Suprapubic skin (tissue), 4 donors: ENCODE results near the gene VEGFA. TPM values are rescaled to one million over a fixed set of nuclear protein-coding genes. Genes with fewer than 3 reads are reported as not detected.

Experiments used
- DNase-seq, 2 donors: peaks; one replicate each; pipeline ENCODE4 v3.0.0-alpha.2; 2019; ENCODE audit warnings: low spot score in 2 of 2
- H3K27ac ChIP-seq: fragments of 200-600 bp; sonication (generic); one replicate; pipeline ENCODE4 v1.5.1; 2019
- H3K27me3 ChIP-seq: fragments of 200-600 bp; sonication (generic); one replicate; pipeline ENCODE4 v1.5.1; 2019
- H3K36me3 ChIP-seq: fragments of 200-600 bp; sonication (generic); one replicate; pipeline ENCODE4 v1.5.1; 2019
- H3K4me1 ChIP-seq: fragments of 200-600 bp; sonication (generic); one replicate; pipeline ENCODE4 v1.5.1; 2019
- H3K4me3 ChIP-seq: fragments of 200-600 bp; sonication (generic); one replicate; pipeline ENCODE4 v1.5.1; 2019; ENCODE audit warnings: mild to moderate bottlenecking
- H3K9me3 ChIP-seq: fragments of 200-600 bp; sonication (generic); one replicate; pipeline ENCODE4 v1.5.1; 2019
- EP300 ChIP-seq: sonication (generic); formaldehyde crosslinking; IDR thresholded peaks from one replicate; pipeline ENCODE4 v1.6.1; 2017; ENCODE audit warnings: antibody characterized with exemption
- POLR2A ChIP-seq, 2 donors: fragments of 450-650 bp; IDR thresholded peaks; one replicate each; pipeline ENCODE4 v1.6.1; 2017; ENCODE audit warnings: antibody characterized with exemption in 2 of 2, mild to moderate bottlenecking in 2 of 2, moderate library complexity in 2 of 2
- POLR2AphosphoS5 ChIP-seq, 3 donors: sonication (generic); formaldehyde crosslinking; IDR thresholded peaks; one replicate each; pipeline ENCODE4 v1.6.1; 2017; ENCODE audit warnings: antibody characterized with exemption in 3 of 3
- WGBS: methylation state at CpG from one replicate; pipeline ENCODE4 v1.1.5; 2018; 5-methylcytosine and 5-hydroxymethylcytosine counted together
- total RNA-seq, 4 donors: library from RNA; depleted of rRNA; stranded (reverse); fragments of >200 nt; gene quantifications; one replicate each; pipeline ENCODE4 v1.1.0, GENCODE V29; 2016
- TF ChIP-seq, protein P1 (sequence below), 2 donors: fragments of 200-600 bp in 1 of 2; fragments of 450-650 bp in 1 of 2; sonication (generic) in 1 of 2; IDR thresholded peaks; one replicate each; pipeline ENCODE4 v1.5.1; 2016 to 2019; ENCODE audit warnings: antibody characterized with exemption in 2 of 2, mild to moderate bottlenecking in 1 of 2, moderate library complexity in 1 of 2

VEGFA gene
- total RNA-seq, 4 donors from 2014 or later: 25.4 to 147 (median 43.6) TPM

DNA sequence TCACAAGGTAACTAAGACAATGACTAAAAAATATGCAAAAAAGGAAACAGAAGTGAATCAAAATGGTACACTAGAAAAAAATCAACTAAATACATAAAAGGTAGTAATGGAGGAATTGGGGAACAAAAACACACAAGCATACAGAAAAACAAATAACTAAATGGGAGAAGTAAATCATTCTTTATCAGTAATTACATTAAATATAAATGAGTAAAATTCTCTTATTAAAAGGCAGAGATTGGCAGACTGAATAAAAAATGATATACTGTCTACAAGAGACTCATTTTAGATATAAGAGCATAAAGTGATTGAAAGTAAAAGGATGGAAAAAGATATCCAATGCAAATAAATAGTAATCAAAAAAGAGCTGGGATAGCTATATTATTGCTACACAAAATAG, 39.4 kb upstream of the VEGFA start:
- TF ChIP-seq, protein P1, sequence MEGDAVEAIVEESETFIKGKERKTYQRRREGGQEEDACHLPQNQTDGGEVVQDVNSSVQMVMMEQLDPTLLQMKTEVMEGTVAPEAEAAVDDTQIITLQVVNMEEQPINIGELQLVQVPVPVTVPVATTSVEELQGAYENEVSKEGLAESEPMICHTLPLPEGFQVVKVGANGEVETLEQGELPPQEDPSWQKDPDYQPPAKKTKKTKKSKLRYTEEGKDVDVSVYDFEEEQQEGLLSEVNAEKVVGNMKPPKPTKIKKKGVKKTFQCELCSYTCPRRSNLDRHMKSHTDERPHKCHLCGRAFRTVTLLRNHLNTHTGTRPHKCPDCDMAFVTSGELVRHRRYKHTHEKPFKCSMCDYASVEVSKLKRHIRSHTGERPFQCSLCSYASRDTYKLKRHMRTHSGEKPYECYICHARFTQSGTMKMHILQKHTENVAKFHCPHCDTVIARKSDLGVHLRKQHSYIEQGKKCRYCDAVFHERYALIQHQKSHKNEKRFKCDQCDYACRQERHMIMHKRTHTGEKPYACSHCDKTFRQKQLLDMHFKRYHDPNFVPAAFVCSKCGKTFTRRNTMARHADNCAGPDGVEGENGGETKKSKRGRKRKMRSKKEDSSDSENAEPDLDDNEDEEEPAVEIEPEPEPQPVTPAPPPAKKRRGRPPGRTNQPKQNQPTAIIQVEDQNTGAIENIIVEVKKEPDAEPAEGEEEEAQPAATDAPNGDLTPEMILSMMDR (IDR thresholded peaks at IDR 0.05): no peak
- no peak for TF ChIP-seq POLR2AphosphoS5 (IDR thresholded peaks at IDR 0.05)
- TF ChIP-seq EP300: no peak
- no peak for TF ChIP-seq POLR2A (IDR thresholded peaks at IDR 0.05)
- peaks cover 7% of the 10 kb centered on the region for H3K9me3 ChIP-seq
- no peak overlapping the region for H3K4me3 ChIP-seq
- peaks cover 4% of the 10 kb centered on the region for H3K4me1 ChIP-seq
- H3K27ac ChIP-seq: no peak overlapping the region
- no peak for DNase-seq
- no peaks in the 10 kb centered on the region for H3K27me3 ChIP-seq
- H3K36me3 ChIP-seq: no peaks in the 10 kb centered on the region

GRCh38 chr6:43733471-43734293, 36.3 kb upstream of the VEGFA start:
- TF ChIP-seq POLR2AphosphoS5 (IDR thresholded peaks at IDR 0.05) (no peak), EP300 (no peak), POLR2A (IDR thresholded peaks at IDR 0.05) (no peak)
- TF ChIP-seq, protein P1 (IDR thresholded peaks at IDR 0.05): no peak
- 40% methylated on average over 10 of the region's 10 CpGs for WGBS
- no peaks in the 10 kb centered on the region for H3K36me3 ChIP-seq
- no peak overlapping the region for H3K27ac ChIP-seq
- H3K27me3 ChIP-seq: no peaks in the 10 kb centered on the region
- peaks cover 4% of the 10 kb centered on the region for H3K4me1 ChIP-seq
- no peak overlapping the region for H3K4me3 ChIP-seq
- H3K9me3 ChIP-seq: peaks cover 7% of the 10 kb centered on the region
- peak; percentile 39 to 68 for DNase-seq

DNA sequence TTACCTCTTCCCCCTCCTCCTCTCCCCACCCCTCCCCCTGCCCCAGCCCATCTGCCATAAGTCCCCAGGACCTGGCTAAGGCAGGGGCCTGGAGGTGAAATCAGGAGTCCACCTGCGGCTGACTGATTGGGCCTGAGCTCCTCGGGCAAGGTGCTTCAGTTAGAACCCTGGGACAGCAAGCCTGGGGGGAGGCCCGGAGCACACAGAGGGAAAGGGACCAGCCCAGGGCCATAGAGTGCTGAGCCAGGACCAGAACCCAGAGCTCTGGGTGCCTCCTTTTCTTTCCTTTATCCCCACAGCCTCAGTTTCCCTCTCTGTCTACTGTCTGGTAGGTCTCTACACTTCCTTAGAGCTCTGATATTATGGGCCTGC, 35.7 kb upstream of the VEGFA start:
- Histone ChIP-seq H3K27ac (no peak overlapping the region), H3K36me3 (no peaks in the 10 kb centered on the region), H3K9me3 (peaks cover 7% of the 10 kb centered on the region), H3K4me3 (no peak overlapping the region), H3K4me1 (peaks cover 4% of the 10 kb centered on the region), H3K27me3 (no peaks in the 10 kb centered on the region)
- WGBS: 63% methylated on average over 3 of the region's 3 CpGs
- TF ChIP-seq EP300 (no peak), POLR2AphosphoS5 (IDR thresholded peaks at IDR 0.05) (no peak), POLR2A (IDR thresholded peaks at IDR 0.05) (no peak)
- TF ChIP-seq, protein P1 (IDR thresholded peaks at IDR 0.05): no peak
- no peak for DNase-seq

GRCh38 chr6:43735642-43736199, 34.3 kb upstream of the VEGFA start:
- H3K27ac ChIP-seq: no peak overlapping the region
- H3K9me3 ChIP-seq: peaks cover 7% of the 10 kb centered on the region
- WGBS: 100% methylated on average over 1 of the region's 2 CpGs
- peaks cover 4% of the 10 kb centered on the region for H3K4me1 ChIP-seq
- TF ChIP-seq POLR2AphosphoS5 (IDR thresholded peaks at IDR 0.05) (no peak), POLR2A (IDR thresholded peaks at IDR 0.05) (no peak), EP300 (no peak)
- TF ChIP-seq, protein P1 (IDR thresholded peaks at IDR 0.05): no peak
- H3K27me3 ChIP-seq: no peaks in the 10 kb centered on the region
- H3K36me3 ChIP-seq: no peaks in the 10 kb centered on the region
- DNase-seq: peak; percentile 30 to 31
- H3K4me3 ChIP-seq: no peak overlapping the region

- TF ChIP-seq POLR2A (IDR thresholded peaks at IDR 0.05): no peak
- no peak for TF ChIP-seq EP300
- TF ChIP-seq, protein P1 (IDR thresholded peaks at IDR 0.05): no peak
- TF ChIP-seq POLR2AphosphoS5 (IDR thresholded peaks at IDR 0.05): no peak
- Histone ChIP-seq H3K4me3 (no peak overlapping the region), H3K36me3 (no peaks in the 10 kb centered on the region), H3K9me3 (peaks cover 7% of the 10 kb centered on the region), H3K27me3 (no peaks in the 10 kb centered on the region), H3K4me1 (peaks cover 4% of the 10 kb centered on the region), H3K27ac (no peak overlapping the region)
- WGBS: 100% methylated on average over 1 of the region's 2 CpGs
- DNase-seq: peak in 1 of 2 donors; percentile 43
These were observed 33.7 kb upstream of the VEGFA start for GRCh38 chr6:43736211-43736786.
